Measurements from ENCODE around the gene ERLIN1.
A peak's percentile ranks its signal among the peaks of the same experiment; 100 is the strongest.

The ERLIN1 gene

DNA sequence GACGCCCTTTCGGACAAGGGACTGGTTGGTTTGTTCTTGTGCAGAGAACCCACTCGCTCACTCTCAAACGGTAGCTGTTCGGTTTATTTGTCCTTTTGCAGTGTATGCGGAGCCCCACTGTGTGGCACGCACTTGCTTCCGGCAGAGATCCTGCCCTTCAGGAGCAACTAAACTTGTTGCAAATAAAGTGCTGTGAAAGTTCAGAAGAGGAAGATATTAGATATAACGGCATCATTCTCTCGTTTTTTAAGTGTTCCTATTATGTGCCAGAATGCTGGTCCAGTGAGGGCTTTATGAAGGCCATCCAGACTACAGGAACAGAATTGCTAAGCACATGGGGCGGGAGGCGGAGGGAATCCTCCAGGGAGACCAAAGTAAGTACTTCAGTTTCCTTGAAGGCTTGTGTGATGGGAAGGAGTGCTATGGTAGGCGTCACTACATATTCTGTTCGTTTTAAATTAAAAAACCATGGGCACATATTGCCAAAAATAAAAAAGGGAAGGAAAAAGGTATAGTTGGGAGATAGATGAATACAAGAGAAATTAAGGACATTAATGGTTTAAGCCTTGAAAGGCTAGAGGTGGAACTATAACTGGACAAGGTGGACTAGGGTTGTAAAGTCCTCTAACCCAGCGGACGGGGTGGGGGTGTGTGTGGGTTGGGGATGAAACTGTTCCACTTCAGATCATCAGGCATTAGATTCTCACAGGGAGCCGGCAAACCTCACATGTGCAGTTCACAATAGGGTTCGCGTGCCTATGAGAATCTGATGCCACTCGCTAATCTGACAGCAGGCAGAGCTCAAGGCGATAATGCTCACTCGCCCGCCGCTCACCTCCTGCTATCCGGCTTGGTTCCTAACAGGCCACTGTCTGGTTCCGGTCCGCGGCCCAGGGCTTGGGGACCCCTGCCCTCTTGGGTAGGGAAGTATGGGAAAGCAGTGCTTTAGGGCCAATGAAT lies 704 bp upstream of the ERLIN1 start (continued):
- no peak for TF ChIP-seq ZNF529 (tag by site-specific recombination; IDR thresholded peaks at IDR 0.05; ENCODE audit: insufficient replicate concordance)
- no peak for TF ChIP-seq ZNF394 (tag by site-specific recombination; IDR thresholded peaks at IDR 0.05; ENCODE audit: borderline replicate concordance)
- no peak for TF ChIP-seq GFI1B (tag by site-specific recombination; IDR thresholded peaks at IDR 0.05)
- no peak; the same call in 1 of the 2 replicates for TF ChIP-seq ZNF391 (tag by site-specific recombination; IDR thresholded peaks at IDR 0.05; ENCODE audit: borderline replicate concordance, low read depth)
- no peak for TF ChIP-seq ZNF555 (tag by site-specific recombination; conservative IDR thresholded peaks at IDR 0.05)
- no peak for TF ChIP-seq ZNF792 (tag by site-specific recombination; IDR thresholded peaks at IDR 0.05)
- TF ChIP-seq KLF10 (tag by site-specific recombination; IDR thresholded peaks at IDR 0.05): no peak
- TF ChIP-seq ZNF560 (tag by site-specific recombination; IDR thresholded peaks at IDR 0.05; ENCODE audit: borderline replicate concordance): no peak
- no peak for TF ChIP-seq ZNF155 (tag by site-specific recombination; IDR thresholded peaks at IDR 0.05)
- TF ChIP-seq, protein P1, sequence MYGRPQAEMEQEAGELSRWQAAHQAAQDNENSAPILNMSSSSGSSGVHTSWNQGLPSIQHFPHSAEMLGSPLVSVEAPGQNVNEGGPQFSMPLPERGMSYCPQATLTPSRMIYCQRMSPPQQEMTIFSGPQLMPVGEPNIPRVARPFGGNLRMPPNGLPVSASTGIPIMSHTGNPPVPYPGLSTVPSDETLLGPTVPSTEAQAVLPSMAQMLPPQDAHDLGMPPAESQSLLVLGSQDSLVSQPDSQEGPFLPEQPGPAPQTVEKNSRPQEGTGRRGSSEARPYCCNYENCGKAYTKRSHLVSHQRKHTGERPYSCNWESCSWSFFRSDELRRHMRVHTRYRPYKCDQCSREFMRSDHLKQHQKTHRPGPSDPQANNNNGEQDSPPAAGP (tag by site-specific recombination; IDR thresholded peaks at IDR 0.05): no peak
- TF ChIP-seq ZNF266 (tag by site-specific recombination; IDR thresholded peaks at IDR 0.05; ENCODE audit: low read depth): no peak
- TF ChIP-seq ZNF157 (tag by site-specific recombination; IDR thresholded peaks at IDR 0.05): no peak
- TF ChIP-seq ZNF501 (tag by site-specific recombination; IDR thresholded peaks at IDR 0.05): no peak; the same call in none of the 2 replicates
- TF ChIP-seq ZNF777 (tag by site-specific recombination; IDR thresholded peaks at IDR 0.05; ENCODE audit: borderline replicate concordance): no peak
- TF ChIP-seq ZSCAN23 (tag by site-specific recombination; IDR thresholded peaks at IDR 0.05): no peak
- no peak for TF ChIP-seq ZNF48 (tag by site-specific recombination; IDR thresholded peaks at IDR 0.05)
- no peak for TF ChIP-seq FEZF1 (tag by site-specific recombination; IDR thresholded peaks at IDR 0.05)
- no peak for TF ChIP-seq ZNF776 (tag by site-specific recombination; IDR thresholded peaks at IDR 0.05; ENCODE audit: borderline replicate concordance)
- TF ChIP-seq, protein P2, sequence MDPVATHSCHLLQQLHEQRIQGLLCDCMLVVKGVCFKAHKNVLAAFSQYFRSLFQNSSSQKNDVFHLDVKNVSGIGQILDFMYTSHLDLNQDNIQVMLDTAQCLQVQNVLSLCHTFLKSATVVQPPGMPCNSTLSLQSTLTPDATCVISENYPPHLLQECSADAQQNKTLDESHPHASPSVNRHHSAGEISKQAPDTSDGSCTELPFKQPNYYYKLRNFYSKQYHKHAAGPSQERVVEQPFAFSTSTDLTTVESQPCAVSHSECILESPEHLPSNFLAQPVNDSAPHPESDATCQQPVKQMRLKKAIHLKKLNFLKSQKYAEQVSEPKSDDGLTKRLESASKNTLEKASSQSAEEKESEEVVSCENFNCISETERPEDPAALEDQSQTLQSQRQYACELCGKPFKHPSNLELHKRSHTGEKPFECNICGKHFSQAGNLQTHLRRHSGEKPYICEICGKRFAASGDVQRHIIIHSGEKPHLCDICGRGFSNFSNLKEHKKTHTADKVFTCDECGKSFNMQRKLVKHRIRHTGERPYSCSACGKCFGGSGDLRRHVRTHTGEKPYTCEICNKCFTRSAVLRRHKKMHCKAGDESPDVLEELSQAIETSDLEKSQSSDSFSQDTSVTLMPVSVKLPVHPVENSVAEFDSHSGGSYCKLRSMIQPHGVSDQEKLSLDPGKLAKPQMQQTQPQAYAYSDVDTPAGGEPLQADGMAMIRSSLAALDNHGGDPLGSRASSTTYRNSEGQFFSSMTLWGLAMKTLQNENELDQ (tag by site-specific recombination; IDR thresholded peaks at IDR 0.05; ENCODE audit: low read depth): no peak
- peak; percentile 51; the same call in 1 of the 2 replicates for TF ChIP-seq SCRT1 (tag by site-specific recombination; IDR thresholded peaks at IDR 0.05; ENCODE audit: borderline replicate concordance)
- TF ChIP-seq ZIC2 (tag by site-specific recombination; IDR thresholded peaks at IDR 0.05): no peak
- no peak for TF ChIP-seq ZNF223 (tag by site-specific recombination; IDR thresholded peaks at IDR 0.05)
- TF ChIP-seq, protein P3, sequence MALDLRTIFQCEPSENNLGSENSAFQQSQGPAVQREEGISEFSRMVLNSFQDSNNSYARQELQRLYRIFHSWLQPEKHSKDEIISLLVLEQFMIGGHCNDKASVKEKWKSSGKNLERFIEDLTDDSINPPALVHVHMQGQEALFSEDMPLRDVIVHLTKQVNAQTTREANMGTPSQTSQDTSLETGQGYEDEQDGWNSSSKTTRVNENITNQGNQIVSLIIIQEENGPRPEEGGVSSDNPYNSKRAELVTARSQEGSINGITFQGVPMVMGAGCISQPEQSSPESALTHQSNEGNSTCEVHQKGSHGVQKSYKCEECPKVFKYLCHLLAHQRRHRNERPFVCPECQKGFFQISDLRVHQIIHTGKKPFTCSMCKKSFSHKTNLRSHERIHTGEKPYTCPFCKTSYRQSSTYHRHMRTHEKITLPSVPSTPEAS (tag by site-specific recombination; IDR thresholded peaks at IDR 0.05): no peak
- TF ChIP-seq ZNF624 (tag by site-specific recombination; IDR thresholded peaks at IDR 0.05): no peak
- TF ChIP-seq ZNF596 (tag by site-specific recombination; IDR thresholded peaks at IDR 0.05): no peak
- peak; percentile 95 for TF ChIP-seq SCRT2 (tag by site-specific recombination; IDR thresholded peaks at IDR 0.05)
- TF ChIP-seq HOXA7 (CRISPR knock-in tag; IDR thresholded peaks at IDR 0.05; ENCODE audit: borderline replicate concordance): no peak
- TF ChIP-seq ZNF426 (tag by site-specific recombination; IDR thresholded peaks at IDR 0.05): no peak
- TF ChIP-seq ZNF561 (tag by site-specific recombination; IDR thresholded peaks at IDR 0.05; ENCODE audit: borderline replicate concordance): no peak
- TF ChIP-seq SP2 (tag by site-specific recombination; IDR thresholded peaks at IDR 0.05): no peak
- TF ChIP-seq ZBTB17 (tag by site-specific recombination; IDR thresholded peaks at IDR 0.05): no peak; the same call in 1 of the 2 replicates
- TF ChIP-seq ZSCAN16 (tag by site-specific recombination; IDR thresholded peaks at IDR 0.05): no peak
- no peak for TF ChIP-seq ZNF341 (tag by site-specific recombination; IDR thresholded peaks at IDR 0.05; ENCODE audit: low read depth)
- TF ChIP-seq ZNF544 (tag by site-specific recombination; IDR thresholded peaks at IDR 0.05): no peak
- no peak for TF ChIP-seq GLIS2 (tag by site-specific recombination; IDR thresholded peaks at IDR 0.05)
- no peak for TF ChIP-seq ZNF350 (tag by site-specific recombination; IDR thresholded peaks at IDR 0.05)
- no peak for TF ChIP-seq ZFP69B (tag by site-specific recombination; IDR thresholded peaks at IDR 0.05)
- no peak for TF ChIP-seq ZNF629 (tag by site-specific recombination; IDR thresholded peaks at IDR 0.05)

All from HEK293 (cell line).